HEK293 (cell line): ENCODE data around the gene CALCOCO1.

Experiments used
- ATF2 ChIP-seq: fragments of 450-650 bp; formaldehyde crosslinking; IDR thresholded peaks from 2 replicates; pipeline ENCODE4 v1.5.1; 2016; ENCODE audit warnings: missing biosample characterization, missing genetic modification characterization, low read depth
- CTCF ChIP-seq: fragments of 450-650 bp; formaldehyde crosslinking; IDR thresholded peaks from 2 replicates; pipeline ENCODE4 v1.5.1; 2016; ENCODE audit warnings: missing biosample characterization, missing genetic modification characterization
- EGR2 ChIP-seq: fragments of 450-650 bp; formaldehyde crosslinking; IDR thresholded peaks from 2 replicates; pipeline ENCODE4 v1.5.1; 2016; ENCODE audit warnings: low read depth, missing biosample characterization, missing genetic modification characterization
- ELK4 ChIP-seq: IDR thresholded peaks from 2 replicates; pipeline ENCODE4 v1.6.1; 2011; ENCODE audit warnings: mild to moderate bottlenecking, low read depth, low read length, borderline replicate concordance
- KLF9 ChIP-seq: fragments of 450-650 bp; formaldehyde crosslinking; IDR thresholded peaks from 2 replicates; pipeline ENCODE4 v1.5.1; 2016; ENCODE audit warnings: missing biosample characterization, missing genetic modification characterization, low read depth
- REST ChIP-seq: fragments of 450-650 bp; formaldehyde crosslinking; IDR thresholded peaks from 2 replicates; pipeline ENCODE4 v1.5.1; 2016; ENCODE audit warnings: missing biosample characterization, missing genetic modification characterization
- SCRT2 ChIP-seq: fragments of 450-650 bp; formaldehyde crosslinking; IDR thresholded peaks from 2 replicates; pipeline ENCODE4 v1.5.1; 2016; ENCODE audit warnings: missing biosample characterization, missing genetic modification characterization
- SP7 ChIP-seq: fragments of 450-650 bp; formaldehyde crosslinking; IDR thresholded peaks from 2 replicates; pipeline ENCODE4 v1.5.1; 2016; ENCODE audit warnings: missing biosample characterization, missing genetic modification characterization
- ZBTB17 ChIP-seq: fragments of 450-650 bp; formaldehyde crosslinking; IDR thresholded peaks from 2 replicates; pipeline ENCODE4 v1.5.1; 2016; ENCODE audit warnings: missing biosample characterization, missing genetic modification characterization
- ZBTB20 ChIP-seq: fragments of 450-650 bp; formaldehyde crosslinking; IDR thresholded peaks from 2 replicates; pipeline ENCODE4 v1.5.1; 2016; ENCODE audit warnings: missing biosample characterization, missing genetic modification characterization
- ZFP69B ChIP-seq: fragments of 450-650 bp; formaldehyde crosslinking; IDR thresholded peaks from 2 replicates; pipeline ENCODE4 v1.5.1; 2016; ENCODE audit warnings: missing biosample characterization, missing genetic modification characterization
- ZNF169 ChIP-seq: fragments of 450-650 bp; formaldehyde crosslinking; IDR thresholded peaks from 2 replicates; pipeline ENCODE4 v1.5.1; 2016; ENCODE audit warnings: missing biosample characterization, missing genetic modification characterization
- ZNF175 ChIP-seq: fragments of 450-650 bp; formaldehyde crosslinking; IDR thresholded peaks from 2 replicates; pipeline ENCODE4 v1.5.1; 2016; ENCODE audit warnings: missing biosample characterization, missing genetic modification characterization
- ZNF19 ChIP-seq: fragments of 450-650 bp; formaldehyde crosslinking; IDR thresholded peaks from 2 replicates; pipeline ENCODE4; 2016; ENCODE audit warnings: missing biosample characterization, missing genetic modification characterization, low read depth
- ZNF24 ChIP-seq: fragments of 450-650 bp; formaldehyde crosslinking; IDR thresholded peaks from 2 replicates; pipeline ENCODE4 v1.5.1; 2016; ENCODE audit warnings: missing biosample characterization, missing genetic modification characterization
- ZNF324 ChIP-seq: fragments of 450-650 bp; formaldehyde crosslinking; IDR thresholded peaks from 2 replicates; pipeline ENCODE4 v1.5.1; 2016; ENCODE audit warnings: missing biosample characterization, missing genetic modification characterization
- ZNF510 ChIP-seq: fragments of 450-650 bp; formaldehyde crosslinking; IDR thresholded peaks from 2 replicates; pipeline ENCODE4 v1.5.1; 2018; ENCODE audit warnings: mild to moderate bottlenecking, missing genetic modification characterization, missing biosample characterization; ENCODE audit not compliant: insufficient replicate concordance
- ZNF558 ChIP-seq: fragments of 450-650 bp; formaldehyde crosslinking; IDR thresholded peaks from 2 replicates; pipeline ENCODE4 v1.5.1; 2016; ENCODE audit warnings: missing biosample characterization, missing genetic modification characterization
- ZNF623 ChIP-seq: fragments of 450-650 bp; formaldehyde crosslinking; IDR thresholded peaks from 2 replicates; pipeline ENCODE4 v1.5.1; 2016; ENCODE audit warnings: missing biosample characterization, missing genetic modification characterization
- ZNF626 ChIP-seq: fragments of 450-650 bp; sonication (Bioruptor Pico); formaldehyde crosslinking; IDR thresholded peaks from 2 replicates; pipeline ENCODE4 v1.5.1; 2018; ENCODE audit warnings: missing biosample characterization, missing genetic modification characterization, inconsistent platforms
- ZNF677 ChIP-seq: fragments of 450-650 bp; IDR thresholded peaks from 2 replicates; pipeline ENCODE4 v1.5.0; 2018; ENCODE audit warnings: missing biosample characterization, mild to moderate bottlenecking, missing genetic modification characterization, moderate library complexity
- ZNF701 ChIP-seq: fragments of 450-650 bp; formaldehyde crosslinking; IDR thresholded peaks from 2 replicates; pipeline ENCODE4 v1.5.1; 2016; ENCODE audit warnings: missing biosample characterization, missing genetic modification characterization
- ZNF768 ChIP-seq: fragments of 450-650 bp; formaldehyde crosslinking; IDR thresholded peaks from 2 replicates; pipeline ENCODE4 v1.5.1; 2018; ENCODE audit warnings: missing biosample characterization, mild to moderate bottlenecking, missing genetic modification characterization
- ZNF776 ChIP-seq: fragments of 450-650 bp; formaldehyde crosslinking; IDR thresholded peaks from 2 replicates; pipeline ENCODE4 v1.5.0; 2017; ENCODE audit warnings: missing biosample characterization, missing genetic modification characterization, borderline replicate concordance
- ZNF792 ChIP-seq: fragments of 450-650 bp; formaldehyde crosslinking; IDR thresholded peaks from 2 replicates; pipeline ENCODE4 v1.5.1; 2016; ENCODE audit warnings: missing biosample characterization, missing genetic modification characterization
- ZNF843 ChIP-seq: fragments of 450-650 bp; formaldehyde crosslinking; IDR thresholded peaks from 2 replicates; pipeline ENCODE4 v1.5.1; 2016; ENCODE audit warnings: missing biosample characterization, missing genetic modification characterization
- TF ChIP-seq, protein P1 (sequence below): fragments of 450-650 bp; IDR thresholded peaks from 2 replicates; pipeline ENCODE4 v1.5.1; 2018; ENCODE audit warnings: missing biosample characterization, missing genetic modification characterization
- TF ChIP-seq, protein P2 (sequence below): fragments of 450-650 bp; formaldehyde crosslinking; IDR thresholded peaks from 2 replicates; pipeline ENCODE4 v1.5.1; 2016; ENCODE audit warnings: missing biosample characterization, missing genetic modification characterization

The CALCOCO1 gene

DNA sequence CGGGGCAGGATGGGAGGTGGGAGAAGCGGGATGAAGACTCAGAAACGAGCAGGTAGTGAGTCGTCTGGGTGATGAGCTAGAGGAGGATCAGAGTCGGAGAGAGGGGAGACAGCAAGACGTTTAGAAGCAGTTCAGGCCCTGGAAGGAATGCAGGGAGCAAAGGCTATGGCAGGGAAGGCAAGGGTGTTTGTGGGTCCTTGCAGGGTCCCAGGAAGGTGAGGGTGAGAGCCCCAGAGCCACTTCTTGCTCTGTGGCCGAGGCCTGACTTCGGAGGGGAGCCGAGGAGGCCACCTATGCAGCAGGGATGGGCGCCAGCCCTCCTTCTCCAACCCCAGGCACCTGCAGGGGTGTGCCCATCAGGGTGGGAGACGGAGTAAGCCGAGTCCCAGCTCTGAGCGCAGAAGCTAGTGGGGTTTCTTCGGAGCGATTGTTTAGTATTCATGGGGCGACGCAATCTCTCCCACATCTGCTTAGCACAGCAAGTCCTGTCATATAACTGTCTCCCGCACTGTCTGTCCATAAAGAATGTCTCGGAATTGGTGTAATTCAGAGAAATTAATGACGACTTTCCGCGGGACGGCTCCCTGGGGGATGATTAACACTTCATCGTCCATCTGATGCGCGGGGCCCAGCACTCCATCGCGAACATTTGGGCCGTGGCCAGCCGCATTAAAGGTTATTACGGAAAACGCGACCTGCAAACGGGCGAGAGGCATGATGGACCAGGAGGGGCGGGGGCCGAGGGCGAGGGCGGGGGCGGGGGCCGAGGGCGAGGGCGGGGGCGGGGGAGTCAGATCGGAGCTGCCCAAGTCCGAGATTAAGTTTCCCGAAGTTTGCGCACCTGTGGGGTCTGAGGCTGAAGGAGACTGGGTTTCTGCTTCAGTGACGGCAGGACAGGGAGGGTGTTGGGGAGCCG, 12.2 kb upstream of the CALCOCO1 start (continued):
- TF ChIP-seq ELK4 (no peak), ZNF558 (tag by site-specific recombination) (no peak), ZNF677 (tag by site-specific recombination) (no peak), ZBTB17 (tag by site-specific recombination) (no peak; the same call in none of the 2 replicates), ZNF768 (tag by site-specific recombination) (no peak), ZNF24 (tag by site-specific recombination) (peak; percentile 84), ZBTB20 (tag by site-specific recombination) (peak; percentile 46; the same call in 1 of the 2 replicates), ZNF324 (tag by site-specific recombination) (peak; percentile 83; the same call in 1 of the 2 replicates), EGR2 (tag by site-specific recombination) (no peak), ZNF510 (no peak), ZFP69B (tag by site-specific recombination) (peak; percentile 98), KLF9 (tag by site-specific recombination) (0 out of 2 replicates have a peak, but pooled peaks have one; percentile 7), CTCF (tag by site-specific recombination) (no peak), ZNF792 (tag by site-specific recombination) (0 out of 2 replicates have a peak, but pooled peaks have one; percentile 17), ZNF701 (tag by site-specific recombination) (0 out of 2 replicates have a peak, but pooled peaks have one; percentile 1), ZNF169 (tag by site-specific recombination) (no peak), ZNF623 (tag by site-specific recombination) (no peak), SCRT2 (tag by site-specific recombination) (peak; percentile 36; the same call in 1 of the 2 replicates), ZNF19 (tag by site-specific recombination) (no peak), ATF2 (tag by site-specific recombination) (peak; percentile 85), ZNF175 (tag by site-specific recombination) (peak; percentile 65; the same call in 1 of the 2 replicates), ZNF776 (tag by site-specific recombination) (no peak), REST (no peak), ZNF843 (tag by site-specific recombination) (peak; percentile 95), SP7 (tag by site-specific recombination) (peak; percentile 77), ZNF626 (tag by site-specific recombination) (no peak)
- TF ChIP-seq, protein P1, sequence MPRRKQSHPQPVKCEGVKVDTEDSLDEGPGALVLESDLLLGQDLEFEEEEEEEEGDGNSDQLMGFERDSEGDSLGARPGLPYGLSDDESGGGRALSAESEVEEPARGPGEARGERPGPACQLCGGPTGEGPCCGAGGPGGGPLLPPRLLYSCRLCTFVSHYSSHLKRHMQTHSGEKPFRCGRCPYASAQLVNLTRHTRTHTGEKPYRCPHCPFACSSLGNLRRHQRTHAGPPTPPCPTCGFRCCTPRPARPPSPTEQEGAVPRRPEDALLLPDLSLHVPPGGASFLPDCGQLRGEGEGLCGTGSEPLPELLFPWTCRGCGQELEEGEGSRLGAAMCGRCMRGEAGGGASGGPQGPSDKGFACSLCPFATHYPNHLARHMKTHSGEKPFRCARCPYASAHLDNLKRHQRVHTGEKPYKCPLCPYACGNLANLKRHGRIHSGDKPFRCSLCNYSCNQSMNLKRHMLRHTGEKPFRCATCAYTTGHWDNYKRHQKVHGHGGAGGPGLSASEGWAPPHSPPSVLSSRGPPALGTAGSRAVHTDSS (tag by site-specific recombination): no peak
- TF ChIP-seq, protein P2, sequence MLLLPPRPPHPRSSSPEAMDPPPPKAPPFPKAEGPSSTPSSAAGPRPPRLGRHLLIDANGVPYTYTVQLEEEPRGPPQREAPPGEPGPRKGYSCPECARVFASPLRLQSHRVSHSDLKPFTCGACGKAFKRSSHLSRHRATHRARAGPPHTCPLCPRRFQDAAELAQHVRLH (tag by site-specific recombination): 0 out of 2 replicates have a peak, but pooled peaks have one; percentile 14
